Measurements from ENCODE around the gene KRT79.

Gene KRT79

GRCh38 chr12:52788876-52789636 lies 45.1 kb downstream of the KRT79 start:
- no peak for DNase-seq

- no peak for DNase-seq
These were observed 45.8 kb downstream of the KRT79 start for GRCh38 chr12:52788192-52788875.

- no peak for DNase-seq
These were observed 46.6 kb downstream of the KRT79 start for GRCh38 chr12:52787324-52788191.

- DNase-seq = no peak
These were observed 49.2 kb downstream of the KRT79 start for GRCh38 chr12:52784909-52785308.

- no peak for DNase-seq
These were observed 50.4 kb downstream of the KRT79 start for GRCh38 chr12:52783563-52784316.

GRCh38 chr12:52782502-52782901 lies 51.6 kb downstream of the KRT79 start:
- no peak for DNase-seq

- no peak for DNase-seq
These were observed 52.6 kb downstream of the KRT79 start for GRCh38 chr12:52781399-52782082.

- no peak for DNase-seq
These were observed 54.2 kb downstream of the KRT79 start for GRCh38 chr12:52779914-52780313.

- no peak for DNase-seq
These were observed 55.3 kb downstream of the KRT79 start for GRCh38 chr12:52778833-52779232.

GRCh38 chr12:52777566-52777965 lies 56.5 kb downstream of the KRT79 start:
- no peak for DNase-seq

- DNase-seq = no peak
These were observed 57.2 kb downstream of the KRT79 start, which contains the start of gene KRT76 for GRCh38 chr12:52776913-52777395. Gene KRT76 (minus strand): TSS chr12:52777345. CDS start chr12:52777291, 54 bp downstream.

GRCh38 chr12:52776435-52776834 lies 57.7 kb downstream of the KRT79 start:
- no peak for DNase-seq

GRCh38 chr12:52774629-52775250 lies 59.4 kb downstream of the KRT79 start:
- no peak for DNase-seq

GRCh38 chr12:52772772-52773171 lies 61.3 kb downstream of the KRT79 start:
- DNase-seq = no peak

- DNase-seq = no peak
These were observed 61.9 kb downstream of the KRT79 start for GRCh38 chr12:52772188-52772587.

GRCh38 chr12:52771505-52771904 lies 62.6 kb downstream of the KRT79 start:
- DNase-seq = no peak

All from effector CD4-positive, alpha-beta T cell (primary cell).